Mucosa of descending colon (tissue), 3 donors: ENCODE results near the gene ASS1. TPM values are rescaled to one million over a fixed set of nuclear protein-coding genes. Genes with fewer than 3 reads are reported as not detected.

ENCODE experiments used
- ATAC-seq: fragments of 200-7000 bp; cut with Tn5 transposase; one replicate; pipeline ENCODE4 v1.9.1; 2020; ENCODE audit warnings: mild to moderate bottlenecking, moderate library complexity
- DNase-seq, 3 donors: peaks; one replicate each; pipeline ENCODE4 v3.0.0-alpha.2; 2020
- H3K36me3 ChIP-seq: fragments of 200-600 bp; one replicate; pipeline ENCODE4 v1.8.0; 2021; ENCODE audit warnings: low read depth, mild to moderate bottlenecking
- H3K4me1 ChIP-seq: fragments of 200-600 bp; one replicate; pipeline ENCODE4 v1.8.0; 2021; ENCODE audit warnings: low read depth, mild to moderate bottlenecking
- H3K4me3 ChIP-seq: fragments of 200-600 bp; one replicate; pipeline ENCODE4 v1.8.0; 2021; ENCODE audit warnings: mild to moderate bottlenecking
- H3K9me3 ChIP-seq: fragments of 200-600 bp; one replicate; pipeline ENCODE4 v1.8.0; 2021; ENCODE audit warnings: mild to moderate bottlenecking
- intact Hi-C, 2 donors: fragments of 100-400 bp; cut with DNase I in 1 of 2; cut with micrococcal nuclease in 1 of 2; formaldehyde crosslinking; loops; one replicate each; pipeline versions ENCODE4 v1.11.0 to v1.11.1; 2022; cut with DNase I, micrococcal nuclease
- total RNA-seq, 3 donors: library from RNA; stranded (reverse); fragmentation: NEBNext Ultra II Directional in 2 of 3; extraction: Animal tissue kit (Norgen Biotek cat#: 25700) in 2 of 3; gene quantifications; one replicate each; pipeline versions ENCODE4 v1.2.1 to v1.2.4, GENCODE V29; 2021 to 2023
- TF ChIP-seq, protein P1 (sequence below): fragments of 200-600 bp; IDR thresholded peaks from one replicate; pipeline ENCODE4 v1.8.0; 2022; ENCODE audit warnings: antibody characterized with exemption, mild to moderate bottlenecking
- donor health status: DM: no; HTN: no; CAD: no; lungs with moderate emphysema.
- donor health status: DM: no; HTN: no; CAD: no.
- donor health status: DM: no; HTN: yes; CAD: no.

ASS1 gene
- total RNA-seq, 3 donors from 2014 or later: 221 to 410 (median 408) TPM

DNA sequence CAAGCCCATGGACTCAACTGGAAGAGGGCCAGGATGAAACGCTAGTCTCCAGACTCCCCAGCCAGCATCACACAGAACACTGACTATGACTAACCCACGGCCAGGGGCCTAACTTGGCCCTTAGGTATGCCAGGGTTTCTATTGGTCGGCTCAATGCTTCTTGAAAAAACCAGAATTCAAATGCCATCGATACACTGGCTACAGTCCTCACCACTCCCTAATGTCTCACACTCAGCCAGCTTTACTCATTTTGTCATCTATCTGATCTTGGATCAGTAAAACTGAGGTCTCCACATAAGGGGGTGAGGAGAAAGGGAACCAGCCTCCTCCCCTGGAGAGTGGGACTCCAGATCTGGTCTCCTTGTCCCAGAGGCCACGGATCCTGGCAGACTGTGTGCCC, 75.2 kb downstream of the ASS1 start:
- ATAC-seq: no peak
- no peaks in the 10 kb centered on the region for H3K4me1 ChIP-seq
- TF ChIP-seq, protein P1, sequence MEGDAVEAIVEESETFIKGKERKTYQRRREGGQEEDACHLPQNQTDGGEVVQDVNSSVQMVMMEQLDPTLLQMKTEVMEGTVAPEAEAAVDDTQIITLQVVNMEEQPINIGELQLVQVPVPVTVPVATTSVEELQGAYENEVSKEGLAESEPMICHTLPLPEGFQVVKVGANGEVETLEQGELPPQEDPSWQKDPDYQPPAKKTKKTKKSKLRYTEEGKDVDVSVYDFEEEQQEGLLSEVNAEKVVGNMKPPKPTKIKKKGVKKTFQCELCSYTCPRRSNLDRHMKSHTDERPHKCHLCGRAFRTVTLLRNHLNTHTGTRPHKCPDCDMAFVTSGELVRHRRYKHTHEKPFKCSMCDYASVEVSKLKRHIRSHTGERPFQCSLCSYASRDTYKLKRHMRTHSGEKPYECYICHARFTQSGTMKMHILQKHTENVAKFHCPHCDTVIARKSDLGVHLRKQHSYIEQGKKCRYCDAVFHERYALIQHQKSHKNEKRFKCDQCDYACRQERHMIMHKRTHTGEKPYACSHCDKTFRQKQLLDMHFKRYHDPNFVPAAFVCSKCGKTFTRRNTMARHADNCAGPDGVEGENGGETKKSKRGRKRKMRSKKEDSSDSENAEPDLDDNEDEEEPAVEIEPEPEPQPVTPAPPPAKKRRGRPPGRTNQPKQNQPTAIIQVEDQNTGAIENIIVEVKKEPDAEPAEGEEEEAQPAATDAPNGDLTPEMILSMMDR: no peak

DNA sequence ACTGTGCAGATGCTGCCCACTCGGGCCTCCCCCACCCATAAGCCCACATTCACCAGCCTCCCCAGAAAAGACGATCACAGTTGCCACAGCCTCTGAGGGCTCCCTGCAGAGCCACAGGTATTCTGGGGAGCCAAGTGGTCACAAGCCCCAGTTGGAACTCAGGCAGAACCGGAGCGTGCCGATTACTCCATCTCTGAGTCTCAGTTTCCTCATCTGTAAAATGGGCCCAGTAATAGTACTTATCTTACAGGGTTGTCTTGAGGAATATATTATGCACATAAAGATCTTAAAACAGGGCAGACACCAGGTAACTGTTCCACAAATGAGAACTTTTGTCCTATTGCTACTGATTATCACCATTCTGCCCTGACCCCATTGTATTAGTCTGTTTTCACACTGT, 77.0 kb downstream of the ASS1 start:
- no peak for DNase-seq
- no peak for ATAC-seq
- Histone ChIP-seq H3K36me3 (no peaks in the 10 kb centered on the region), H3K4me1 (no peaks in the 10 kb centered on the region), H3K4me3 (no peak overlapping the region), H3K9me3 (no peaks in the 10 kb centered on the region)
- TF ChIP-seq, protein P1: no peak
- intact Hi-C loops: no loop called here

More for the DNA sequence above, 75.2 kb downstream of the ASS1 start:
- intact Hi-C loops: no loop called here
- no peaks in the 10 kb centered on the region for H3K9me3 ChIP-seq
- no peaks in the 10 kb centered on the region for H3K36me3 ChIP-seq
- no peak for DNase-seq
- H3K4me3 ChIP-seq: no peak overlapping the region

DNA sequence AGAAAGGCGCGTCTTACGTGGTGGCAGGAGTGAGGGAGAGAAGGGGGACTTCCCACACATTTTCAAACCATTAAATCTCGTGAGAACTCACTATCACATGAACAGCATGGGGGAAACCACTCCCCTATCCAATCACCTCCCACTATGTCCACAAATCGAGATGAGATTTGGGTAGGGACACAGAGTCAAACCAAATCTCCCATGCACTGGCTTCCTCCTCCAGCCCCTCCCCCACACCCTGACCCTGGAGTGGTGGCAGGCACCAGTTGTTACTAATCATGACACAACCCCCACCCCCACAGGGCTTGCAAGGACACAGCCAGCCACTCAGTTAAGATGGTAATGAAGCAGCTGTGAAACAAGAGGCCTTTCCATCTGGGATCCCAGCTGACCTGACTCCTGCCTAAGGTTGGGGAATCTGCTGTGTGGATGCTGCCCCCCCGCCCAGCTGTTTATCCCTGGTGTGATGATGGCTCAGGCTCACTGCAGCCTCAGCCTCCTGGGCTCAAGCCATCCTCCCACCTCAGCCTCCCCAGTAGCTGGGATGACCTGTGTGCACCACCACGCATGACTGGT, 77.6 kb downstream of the ASS1 start:
- intact Hi-C loops: no loop called here
- H3K4me3 ChIP-seq: no peak overlapping the region
- H3K9me3 ChIP-seq: no peaks in the 10 kb centered on the region
- no peak for DNase-seq
- no peaks in the 10 kb centered on the region for H3K4me1 ChIP-seq
- no peaks in the 10 kb centered on the region for H3K36me3 ChIP-seq
- TF ChIP-seq, protein P1: no peak
- no peak for ATAC-seq

DNA sequence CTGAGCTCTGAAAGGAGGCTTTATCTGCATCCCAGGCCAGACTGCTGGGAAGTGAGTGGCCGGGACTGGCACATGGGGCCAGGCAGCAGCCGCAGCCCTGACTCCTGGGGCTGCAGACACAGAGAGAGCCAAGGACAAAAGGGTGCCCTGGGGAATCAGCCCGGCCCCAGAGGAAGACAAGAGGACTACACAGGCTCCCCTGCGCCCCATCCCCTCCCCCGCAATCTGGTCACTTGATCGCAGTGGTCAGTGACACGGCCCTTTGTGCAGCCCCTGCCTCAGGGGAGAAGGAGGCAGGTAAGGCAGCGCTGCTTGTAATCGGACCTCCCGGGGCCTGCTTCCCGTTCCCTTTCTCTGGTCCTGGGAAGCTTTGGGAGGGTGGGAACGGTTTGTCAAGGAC, 79.2 kb downstream of the ASS1 start:
- no peaks in the 10 kb centered on the region for H3K9me3 ChIP-seq
- intact Hi-C loops: no loop called here
- ATAC-seq: no peak
- H3K36me3 ChIP-seq: no peaks in the 10 kb centered on the region
- TF ChIP-seq, protein P1: no peak
- no peak for DNase-seq
- no peaks in the 10 kb centered on the region for H3K4me1 ChIP-seq
- no peak overlapping the region for H3K4me3 ChIP-seq

DNA sequence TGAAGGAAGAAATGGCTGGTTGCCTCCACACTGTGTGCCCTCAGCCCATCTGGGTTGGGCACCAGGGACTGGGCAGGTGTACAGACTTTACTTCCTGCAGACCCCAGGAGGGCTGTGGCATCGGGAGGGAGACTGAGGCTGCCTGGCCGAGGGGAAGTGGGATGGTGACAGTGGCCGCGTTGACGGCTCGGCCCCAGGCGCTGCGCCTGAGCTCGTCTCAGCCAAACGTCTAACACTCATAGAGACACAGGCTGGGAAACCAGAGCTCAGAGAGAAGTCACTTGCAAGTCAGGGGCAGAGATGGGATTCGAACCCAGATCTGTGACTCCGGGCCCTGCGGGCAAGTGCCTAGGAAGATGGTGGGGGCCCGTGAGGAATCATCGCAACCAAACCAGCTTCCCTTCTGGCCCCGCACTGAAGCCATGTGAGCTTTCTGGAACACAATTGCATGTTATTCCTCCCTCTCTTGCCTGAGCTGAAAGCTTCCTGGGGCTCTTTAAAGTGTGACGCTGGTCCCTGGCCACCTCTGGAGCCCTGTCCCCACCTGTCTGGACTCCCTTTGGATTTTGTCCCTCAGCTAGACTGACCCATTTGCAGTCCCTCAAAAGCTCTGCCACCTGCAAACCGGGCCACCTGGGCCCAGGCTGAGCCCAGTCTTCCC, 81.6 kb downstream of the ASS1 start:
- Histone ChIP-seq H3K4me1 (no peaks in the 10 kb centered on the region), H3K4me3 (no peak overlapping the region), H3K36me3 (no peaks in the 10 kb centered on the region), H3K9me3 (no peaks in the 10 kb centered on the region)
- intact Hi-C loops: no loop called here
- DNase-seq: no peak
- ATAC-seq: no peak
- TF ChIP-seq, protein P1: no peak
